ENCODE data around the gene RPL9. TPM values are rescaled to one million over a fixed set of nuclear protein-coding genes. Genes with fewer than 3 reads are reported as not detected.
"Not testable (repeated sequence)": the region's sequence is repeated elsewhere in the genome, so short reads cannot be mapped to it uniquely, and the experiment has no call there.

The RPL9 gene
- total RNA-seq, 1 donor from 2014 or later = 364 TPM

DNA sequence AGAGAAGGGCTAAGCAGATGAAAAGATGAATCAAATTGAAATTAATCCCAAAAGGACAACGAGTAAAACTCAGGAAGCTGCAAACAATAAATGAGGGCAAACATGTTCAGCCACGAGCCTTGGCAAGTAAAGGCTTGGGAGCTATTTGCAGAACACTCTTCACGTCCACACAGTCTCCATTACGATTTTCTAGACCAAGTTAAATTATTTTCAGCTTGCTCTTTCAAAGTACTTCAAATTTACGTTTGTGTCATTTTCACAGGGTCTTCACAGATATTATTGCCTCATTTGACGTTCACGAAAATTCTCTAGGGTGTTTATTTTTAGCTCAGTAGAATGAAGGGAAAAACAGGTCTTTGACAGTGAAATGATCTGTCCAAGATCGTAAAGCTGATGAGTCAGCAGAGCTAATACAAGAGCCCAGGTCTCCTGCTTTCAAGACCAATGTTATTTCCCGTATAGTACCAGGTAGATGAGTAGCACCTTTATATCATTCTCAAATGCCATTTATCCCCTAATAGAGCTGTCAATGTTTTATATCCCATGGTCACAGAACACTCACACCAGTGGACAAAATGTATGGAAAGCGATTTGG, 31.1 kb downstream of the RPL9 start:
- ATAC-seq = peak; percentile 67
- DNase-seq (ENCODE audit: low spot score) = no peak

DNA sequence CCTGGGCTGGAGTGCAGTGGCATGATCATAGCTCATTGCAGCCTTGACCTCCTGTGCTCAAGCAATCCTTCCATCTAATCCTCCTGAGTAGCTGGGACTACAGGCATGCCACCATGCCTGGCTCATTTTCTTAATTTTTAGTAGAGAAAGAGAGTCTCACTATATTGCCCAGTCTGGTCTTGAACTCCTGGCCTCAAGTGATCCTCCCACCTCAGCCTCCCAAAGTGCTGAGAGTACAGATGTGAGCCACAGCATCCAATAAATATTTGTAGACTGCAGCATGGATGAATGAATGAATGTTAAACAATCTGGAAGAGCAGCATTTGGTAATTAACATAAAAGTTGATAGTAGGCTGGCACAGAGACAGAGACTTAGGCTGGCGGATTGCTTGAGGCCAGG, 32.0 kb downstream of the RPL9 start:
- DNase-seq (ENCODE audit: low spot score) (no peak), ATAC-seq (no peak)

DNA sequence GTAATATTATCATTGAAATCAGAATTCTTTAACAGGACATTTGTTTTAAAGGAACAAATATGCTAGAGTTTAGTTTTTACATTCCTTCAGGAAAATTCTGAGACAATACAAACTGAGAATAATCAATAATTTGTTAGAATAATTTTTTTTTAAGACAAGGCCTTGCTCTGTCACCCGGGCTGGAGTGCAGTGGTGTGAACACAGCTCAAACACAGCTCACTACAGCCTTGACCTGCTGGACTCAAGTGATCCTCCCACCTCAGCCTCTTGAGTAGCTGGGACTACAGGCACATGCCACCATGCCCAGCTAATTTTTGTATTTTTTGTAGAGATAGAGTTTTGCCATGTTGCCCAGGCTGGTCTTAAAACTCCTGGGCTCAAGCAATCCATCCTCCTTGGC, 33.4 kb downstream of the RPL9 start:
- peak; percentile 29 for ATAC-seq
- not testable (repeated sequence) for DNase-seq (ENCODE audit: low spot score)

DNA sequence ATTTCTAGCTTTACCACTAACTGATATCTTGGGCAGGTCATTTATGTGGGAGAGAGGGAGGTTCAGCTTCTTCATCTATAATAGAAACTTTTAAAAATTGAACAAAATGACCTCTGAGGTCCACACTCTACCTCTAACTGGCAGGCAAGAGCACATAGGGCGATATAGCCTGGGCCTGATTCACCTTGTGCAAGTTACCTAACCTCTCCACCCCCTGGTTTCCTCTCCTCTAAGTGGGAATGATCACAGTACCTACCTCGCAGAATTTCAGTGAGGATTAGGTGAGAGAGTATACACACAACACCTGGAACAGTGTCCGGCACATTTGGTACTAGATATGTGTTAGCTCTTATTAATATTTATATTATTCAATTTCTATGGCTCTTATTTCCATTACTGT, 36.5 kb downstream of the RPL9 start:
- ATAC-seq (peak; percentile 72), DNase-seq (ENCODE audit: low spot score) (no peak)

DNA sequence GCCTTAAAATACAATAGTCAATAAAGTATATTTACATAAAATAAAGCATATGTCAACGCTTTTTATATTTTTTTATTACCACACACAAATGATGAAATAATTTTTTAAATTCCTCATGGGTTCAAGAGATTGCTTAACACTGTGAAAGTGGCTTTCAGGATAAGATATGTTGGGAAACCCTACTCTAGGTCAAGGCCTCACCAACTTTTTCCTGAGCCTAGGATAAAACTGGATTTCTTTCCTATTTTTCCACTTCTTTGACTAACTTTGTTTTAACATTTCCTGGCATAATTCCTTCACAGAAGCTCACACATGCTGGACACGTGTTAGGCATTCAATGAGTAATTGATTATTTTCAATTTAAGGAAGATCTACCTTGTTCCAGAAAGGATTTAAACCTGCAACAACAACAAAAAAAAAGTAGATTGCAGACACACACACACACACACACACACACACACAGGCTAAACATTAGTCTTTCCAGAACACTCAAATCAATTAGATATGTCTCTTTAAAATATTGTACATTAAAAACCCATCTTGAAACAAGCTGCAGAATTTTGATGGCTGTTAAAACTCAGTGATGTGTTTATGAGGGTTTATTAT, 42.9 kb downstream of the RPL9 start:
- DNase-seq (ENCODE audit: low spot score) (no peak), ATAC-seq (no peak)

DNA sequence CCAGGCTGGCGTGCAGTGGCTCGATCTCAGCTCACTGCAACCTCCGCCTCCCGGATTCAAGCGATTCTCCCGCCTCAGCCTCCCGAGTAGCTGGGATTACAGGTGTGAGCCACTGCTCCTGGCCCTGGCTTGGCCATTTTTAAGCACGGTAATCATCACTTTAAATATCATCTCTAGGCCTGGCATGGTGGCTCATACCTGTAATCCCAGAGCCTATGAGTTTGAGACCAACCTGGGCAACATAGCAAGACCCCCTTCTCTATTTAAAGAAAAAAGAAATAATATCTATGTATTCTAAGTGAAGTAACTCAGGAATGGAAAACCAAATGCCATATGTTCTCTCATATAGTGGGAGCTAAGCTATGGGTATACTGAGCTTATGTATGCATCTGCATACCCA, 47.2 kb downstream of the RPL9 start:
- DNase-seq (ENCODE audit: low spot score) = not testable (repeated sequence)

DNA sequence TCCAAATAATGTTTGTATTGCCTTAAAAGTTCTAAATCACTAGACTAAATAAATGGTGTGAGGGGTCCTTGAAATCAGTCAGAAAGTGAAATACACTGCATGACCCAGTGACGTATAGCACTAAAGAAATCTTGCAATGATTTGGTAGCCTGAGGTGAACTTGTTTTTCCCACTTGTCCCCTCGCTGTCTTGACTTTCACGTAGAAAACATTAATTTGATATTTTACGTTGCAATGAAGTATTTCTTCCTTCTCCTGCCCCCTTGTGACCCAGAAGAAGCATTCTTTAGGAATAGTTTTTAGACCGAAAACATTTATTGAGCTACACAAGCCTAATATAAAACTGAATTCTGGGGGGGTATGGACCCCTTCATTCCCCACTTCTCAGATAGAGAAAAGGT, 48.3 kb downstream of the RPL9 start:
- ATAC-seq (peak; percentile 8), DNase-seq (ENCODE audit: low spot score) (no peak)

More for the DNA sequence above, 47.2 kb downstream of the RPL9 start:
- ATAC-seq = not testable (repeated sequence)

DNA sequence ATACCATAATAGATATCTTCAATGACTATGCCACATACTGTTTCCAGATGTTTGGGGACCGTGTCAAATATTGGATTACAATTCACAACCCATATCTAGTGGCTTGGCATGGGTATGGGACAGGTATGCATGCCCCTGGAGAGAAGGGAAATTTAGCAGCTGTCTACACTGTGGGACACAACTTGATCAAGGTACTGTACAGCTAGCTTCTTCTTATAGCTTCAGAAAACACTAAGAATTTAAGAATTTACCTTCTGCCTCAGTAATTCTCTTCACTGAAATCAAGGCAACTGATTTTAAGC, 51.2 kb downstream of the RPL9 start:
- DNase-seq (ENCODE audit: low spot score) (no peak), ATAC-seq (peak; percentile 33)

DNA sequence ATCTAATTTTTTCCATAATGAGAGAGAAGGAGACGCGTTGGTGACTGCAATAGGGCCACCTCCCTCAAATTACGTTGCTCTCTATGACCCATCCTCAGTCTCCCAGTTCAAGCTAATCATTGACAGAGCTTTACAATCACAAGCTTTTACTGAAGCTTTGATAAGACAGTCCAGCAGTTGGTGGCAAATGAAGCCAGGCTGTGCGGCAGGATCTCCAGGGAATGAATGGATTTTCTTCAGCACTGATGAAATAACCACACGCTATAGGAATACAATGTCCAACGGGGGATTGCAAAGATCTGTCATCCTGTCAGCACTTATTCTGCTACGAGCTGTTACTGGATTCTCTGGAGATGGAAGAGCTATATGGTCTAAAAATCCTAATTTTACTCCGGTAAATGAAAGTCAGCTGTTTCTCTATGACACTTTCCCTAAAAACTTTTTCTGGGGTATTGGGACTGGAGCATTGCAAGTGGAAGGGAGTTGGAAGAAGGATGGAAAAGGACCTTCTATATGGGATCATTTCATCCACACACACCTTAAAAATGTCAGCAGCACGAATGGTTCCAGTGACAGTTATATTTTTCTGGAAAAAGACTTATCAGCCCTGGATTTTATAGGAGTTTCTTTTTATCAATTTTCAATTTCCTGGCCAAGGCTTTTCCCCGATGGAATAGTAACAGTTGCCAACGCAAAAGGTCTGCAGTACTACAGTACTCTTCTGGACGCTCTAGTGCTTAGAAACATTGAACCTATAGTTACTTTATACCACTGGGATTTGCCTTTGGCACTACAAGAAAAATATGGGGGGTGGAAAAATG, 51.7 kb downstream of the RPL9 start, which contains the start of gene KLB:
Gene KLB, plus strand, starts transcription at position 168 of the 821 bp plus-strand sequence. Its CDS starts 20 bp downstream, at position 188.
- DNase-seq (ENCODE audit: low spot score) (peak; percentile 77), ATAC-seq (peak; percentile 82)

Other genes with a start within 250 kb of the RPL9 start
- 16.1 TPM for gene RFC1, start 92.6 kb downstream of the RPL9 start, total RNA-seq
- gene KLB, start 52.0 kb downstream of the RPL9 start, total RNA-seq = 22.0 TPM
- 13.7 TPM for gene LIAS, start 134 bp upstream of the RPL9 start, total RNA-seq
- 225 TPM for gene UGDH, start 68.5 kb upstream of the RPL9 start, total RNA-seq
- 209 TPM for gene SMIM14, start 179.9 kb upstream of the RPL9 start, total RNA-seq
- 43.4 TPM for gene UBE2K, start 239.2 kb upstream of the RPL9 start, total RNA-seq